NOMO-1 (cell line): ENCODE data around the gene NPR2.
A peak's percentile ranks its signal among the peaks of the same experiment; 100 is the strongest.

Experiments
- DNase-seq, 2 experiments: peaks; one replicate each; lab custom pipeline; 2025; ENCODE audit not compliant: unreplicated experiment in 2 of 2; lab: John Stamatoyannopoulos, UW

The NPR2 gene

GRCh38 chr9:35763181-35763580 is 28.2 kb upstream of the NPR2 start:
- no peak for DNase-seq

DNA sequence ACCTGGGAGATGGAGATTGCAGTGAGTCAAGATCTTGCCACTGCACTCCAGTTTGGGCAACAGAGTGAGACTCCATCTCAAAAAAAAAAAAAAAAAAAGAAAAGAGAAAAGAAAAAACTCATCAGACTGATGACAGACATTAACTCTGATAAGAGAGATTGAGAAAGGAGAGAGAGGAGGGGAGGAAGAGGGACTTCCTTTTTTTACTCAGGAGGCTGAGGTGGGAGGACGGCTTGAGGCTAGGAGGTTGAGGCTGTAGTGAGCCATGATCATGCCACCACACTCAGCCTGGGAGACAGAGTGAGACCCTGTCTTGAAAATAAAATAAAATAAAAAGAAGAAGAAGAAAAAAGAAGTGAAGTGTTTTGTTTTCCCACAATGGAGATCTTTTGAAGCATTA is 27.6 kb upstream of the NPR2 start:
- no peak for DNase-seq

DNA sequence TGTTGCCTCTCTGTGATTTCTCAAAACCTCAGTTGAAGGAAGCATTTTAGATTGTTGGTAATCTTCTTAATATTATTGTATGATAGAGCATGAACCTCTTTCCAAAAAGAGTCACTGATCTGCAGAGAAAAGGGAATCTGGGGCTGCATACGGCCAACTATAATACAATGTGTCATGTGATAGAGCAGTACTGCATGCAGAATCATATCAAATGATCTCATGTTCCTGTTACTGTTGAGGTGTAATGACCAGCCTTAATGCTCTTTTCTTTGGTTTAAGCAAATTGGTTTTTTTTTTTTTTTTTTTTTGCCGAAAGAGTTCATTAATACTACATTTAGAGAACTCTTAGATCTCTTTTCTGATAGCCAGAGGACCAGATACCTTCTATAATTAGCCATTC is 24.4 kb upstream of the NPR2 start:
- DNase-seq, result no peak

- DNase-seq, result no peak
Measured at GRCh38 chr9:35767458-35767857, 23.9 kb upstream of the NPR2 start.

DNA sequence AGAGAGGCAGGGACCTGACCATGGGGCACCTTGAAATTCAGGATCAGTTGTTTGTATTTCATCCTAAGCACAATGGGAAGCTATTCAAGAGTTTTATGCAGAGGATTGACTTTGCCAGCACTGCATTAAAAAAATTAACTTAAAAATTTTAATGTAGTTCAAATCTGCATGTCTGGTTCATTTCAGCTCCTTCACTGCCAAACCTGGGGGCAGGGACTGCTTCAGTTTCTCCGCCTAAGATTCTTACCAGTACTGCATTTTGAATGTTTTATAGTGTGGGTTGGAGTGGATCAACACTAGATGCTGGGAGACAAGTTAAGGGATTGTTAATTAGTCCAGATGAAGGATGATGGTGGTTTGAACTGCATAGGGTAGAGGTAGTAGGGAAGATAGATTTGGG is 21.6 kb upstream of the NPR2 start:
- DNase-seq, result no peak

GRCh38 chr9:35771075-35771433 is 20.3 kb upstream of the NPR2 start:
- DNase-seq, result no peak

DNA sequence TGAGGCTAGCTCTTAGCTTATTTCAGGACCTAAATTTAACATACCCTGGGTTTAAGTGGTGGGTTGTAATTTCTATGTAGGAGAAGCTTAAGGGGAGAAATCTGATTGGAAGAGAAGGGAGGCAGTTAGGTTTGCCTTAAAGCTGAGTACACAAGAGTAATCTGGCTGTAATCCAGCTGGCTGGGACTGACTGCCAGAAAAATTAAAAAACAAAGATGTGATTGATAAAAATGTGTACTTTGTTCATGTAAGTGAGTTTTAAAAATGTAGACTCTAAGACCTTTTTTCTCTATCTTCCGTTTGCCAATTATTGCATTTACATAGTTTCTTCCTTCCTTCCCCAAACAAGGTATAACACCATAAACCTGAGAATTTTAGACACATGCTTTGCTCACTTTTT is 19.9 kb upstream of the NPR2 start:
- no peak for DNase-seq

DNA sequence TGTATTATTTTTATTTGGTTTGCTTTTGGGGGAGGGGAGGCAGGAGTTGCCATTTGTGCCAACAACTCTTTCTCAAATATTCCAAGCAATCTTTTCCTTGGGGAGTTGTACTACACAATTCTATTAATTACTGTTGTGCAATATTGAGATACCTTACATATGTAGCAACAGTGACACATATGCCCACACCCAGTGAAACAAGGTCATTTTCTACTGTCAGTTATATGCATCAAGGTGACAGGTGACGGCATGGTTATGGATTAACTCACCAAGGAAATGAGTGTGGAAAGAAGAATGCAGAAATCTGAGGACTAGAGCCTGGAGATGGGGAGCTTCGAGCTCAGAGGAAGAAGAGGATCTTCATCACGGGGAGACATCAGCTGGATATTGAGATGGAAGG is 19.4 kb upstream of the NPR2 start:
- no peak for DNase-seq

GRCh38 chr9:35774907-35775635 is 16.3 kb upstream of the NPR2 start:
- peak; percentile 67 to 75 for DNase-seq

DNA sequence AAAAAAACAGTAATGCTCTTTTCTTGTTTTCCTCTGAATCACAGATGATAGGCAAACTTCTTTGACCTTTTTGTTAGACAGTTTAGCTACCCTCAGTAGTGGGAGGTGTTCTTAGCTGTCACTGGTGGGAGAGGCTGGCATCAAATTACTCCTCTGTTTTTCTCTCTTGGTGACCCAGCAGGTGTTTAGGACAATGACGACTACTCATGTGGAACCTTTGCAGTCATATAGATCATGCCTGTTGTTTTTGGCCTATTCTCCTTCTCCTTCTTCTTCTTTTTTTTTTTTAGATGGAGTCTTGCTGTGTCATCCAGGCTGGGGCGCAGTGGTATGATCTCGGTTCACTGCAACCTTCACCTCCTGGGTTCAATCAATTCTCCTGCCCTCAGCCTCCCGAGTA is 15.4 kb upstream of the NPR2 start:
- no peak for DNase-seq

GRCh38 chr9:35778496-35778895 is 12.9 kb upstream of the NPR2 start:
- DNase-seq, result no peak

DNA sequence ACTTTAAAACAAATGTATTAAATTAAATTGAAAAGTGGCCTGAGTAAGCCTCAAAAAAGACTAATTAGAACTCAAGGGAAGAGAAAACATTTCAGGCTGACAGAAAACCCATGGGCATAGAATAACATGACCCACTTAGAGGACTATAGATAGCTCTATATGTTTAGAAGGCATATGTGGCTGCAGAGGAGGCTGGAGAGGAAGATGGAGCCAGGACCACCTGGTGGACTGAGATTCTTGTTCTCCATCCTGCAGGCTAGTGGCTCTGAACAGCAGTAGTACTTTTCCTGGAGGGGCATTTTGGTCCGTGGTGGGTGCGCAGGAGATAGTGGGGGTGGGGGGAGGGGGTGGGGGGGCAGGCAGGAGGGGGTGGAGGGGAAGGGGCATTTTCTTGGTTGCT is 10.3 kb upstream of the NPR2 start:
- DNase-seq, result no peak

DNA sequence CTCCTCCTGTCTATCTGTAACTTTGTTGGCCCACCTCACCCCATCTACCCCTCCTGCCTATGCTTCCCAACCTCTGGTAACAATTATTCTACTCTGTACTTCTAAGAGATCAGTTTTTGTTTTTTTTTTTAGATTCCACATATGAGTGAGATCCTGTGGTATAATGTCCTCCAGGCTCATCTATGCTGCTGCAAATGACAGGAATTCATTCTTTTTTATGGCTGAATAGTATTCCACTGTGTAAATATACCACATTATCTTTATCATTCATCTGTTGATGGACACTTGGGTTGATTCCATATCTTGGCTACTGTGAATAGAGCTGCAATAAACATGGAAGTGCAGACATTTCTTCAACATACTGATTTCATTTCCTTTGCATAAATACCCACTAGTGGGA is 8.0 kb upstream of the NPR2 start:
- DNase-seq, result no peak

DNA sequence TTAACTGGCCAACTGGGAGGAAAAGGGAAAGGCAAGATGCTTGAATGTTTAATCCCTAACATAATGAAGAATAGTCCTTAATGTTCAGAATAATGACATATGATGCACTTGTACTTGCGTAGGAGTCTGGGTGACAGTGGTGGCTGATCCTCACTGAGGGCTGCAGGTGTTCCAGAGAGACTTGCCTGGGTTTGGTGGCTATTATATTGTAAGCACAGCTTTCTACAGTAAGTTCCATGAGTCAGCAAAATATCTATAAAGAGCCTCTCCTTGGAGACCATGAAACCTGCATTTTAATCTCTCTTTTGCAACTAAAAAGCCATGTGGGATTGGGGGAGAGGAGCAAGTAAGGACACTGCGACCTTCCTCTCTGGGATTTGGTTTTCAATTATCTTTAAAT is 1.9 kb upstream of the NPR2 start:
- no peak for DNase-seq

GRCh38 chr9:35790025-35790384 is 1.4 kb upstream of the NPR2 start:
- DNase-seq, result no peak

DNA sequence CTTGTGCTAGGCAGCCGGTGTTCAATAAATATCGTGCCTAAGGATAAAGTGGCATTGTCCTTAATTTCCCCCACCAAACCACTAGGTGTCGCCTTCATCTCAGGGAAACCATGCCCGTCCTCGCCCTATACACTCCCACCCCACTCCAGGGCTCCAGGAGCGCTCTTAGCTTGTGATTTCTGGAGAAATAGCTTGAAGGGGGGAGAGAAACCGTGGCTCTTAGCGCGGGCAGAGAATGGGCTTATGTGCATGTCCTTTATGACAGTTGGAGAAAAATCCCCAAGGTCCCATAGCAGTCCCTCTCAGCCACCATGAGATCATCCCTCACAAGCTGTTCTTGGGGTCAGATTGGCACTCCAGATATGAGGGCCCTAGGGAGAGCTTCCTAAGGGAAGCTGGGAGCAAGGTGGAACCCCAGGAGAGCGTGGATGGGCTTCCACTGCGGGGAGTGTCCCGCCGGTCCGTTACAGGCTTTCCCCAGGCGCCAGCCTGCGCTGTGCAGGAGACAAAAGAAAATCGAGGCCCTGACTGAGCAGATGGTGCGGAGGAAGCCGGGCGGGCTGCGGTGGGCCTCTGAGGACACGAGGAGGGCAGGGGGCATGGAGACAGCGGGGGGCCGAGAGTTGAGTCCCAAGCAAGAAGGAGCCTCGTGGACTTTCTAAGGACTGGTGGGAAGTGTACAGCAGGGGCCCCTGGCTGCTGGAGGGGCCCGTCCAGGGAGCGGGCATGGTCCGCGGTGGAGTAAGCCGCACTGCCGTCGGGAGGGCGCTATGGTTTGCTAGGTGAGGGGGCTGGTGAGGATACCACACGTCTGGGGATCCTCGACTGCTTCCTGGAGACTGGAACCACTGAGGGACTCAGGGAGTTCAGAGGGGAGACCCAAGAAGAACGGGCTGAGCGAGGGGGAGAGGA is 750 bp upstream of the NPR2 start:
- DNase-seq, result peak; percentile 74 to 75

DNA sequence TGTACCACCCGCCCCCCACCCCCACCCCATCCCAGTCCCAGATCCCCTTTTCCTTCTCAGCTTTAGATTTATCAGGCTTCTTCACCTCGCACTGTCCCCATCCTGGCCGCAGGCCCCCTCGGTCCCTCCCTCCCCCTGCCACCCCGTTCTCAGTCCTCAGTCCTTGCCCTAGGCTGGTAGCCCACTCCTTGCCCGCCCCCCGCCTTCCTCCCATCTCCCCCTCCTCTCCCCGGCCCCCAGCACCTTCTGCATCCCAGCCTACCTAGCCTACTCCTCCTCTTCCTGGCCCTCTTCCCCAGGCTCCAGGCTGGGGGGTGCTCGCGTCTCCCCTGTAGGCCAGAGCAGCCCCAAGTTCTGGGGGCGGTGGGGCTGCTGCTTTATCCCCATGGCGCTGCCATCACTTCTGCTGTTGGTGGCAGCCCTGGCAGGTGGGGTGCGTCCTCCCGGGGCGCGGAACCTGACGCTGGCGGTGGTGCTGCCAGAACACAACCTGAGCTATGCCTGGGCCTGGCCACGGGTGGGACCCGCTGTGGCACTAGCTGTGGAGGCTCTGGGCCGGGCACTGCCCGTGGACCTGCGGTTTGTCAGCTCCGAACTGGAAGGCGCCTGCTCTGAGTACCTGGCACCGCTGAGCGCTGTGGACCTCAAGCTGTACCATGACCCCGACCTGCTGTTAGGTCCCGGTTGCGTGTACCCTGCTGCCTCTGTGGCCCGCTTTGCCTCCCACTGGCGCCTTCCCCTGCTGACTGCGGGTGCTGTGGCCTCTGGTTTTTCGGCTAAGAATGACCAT is 828 bp downstream of the NPR2 start:
- DNase-seq, result no peak

GRCh38 chr9:35792826-35793225 is 1.4 kb downstream of the NPR2 start:
- DNase-seq, result no peak

- DNase-seq, result no peak
Measured at GRCh38 chr9:35793461-35793860, 2.1 kb downstream of the NPR2 start.

GRCh38 chr9:35795695-35796094 is 4.3 kb downstream of the NPR2 start:
- DNase-seq, result no peak

GRCh38 chr9:35797311-35798109 is 6.1 kb downstream of the NPR2 start:
- DNase-seq, result no peak
